NB4 (cell line): ENCODE data around the gene SLC4A2.
A peak's percentile ranks its signal among the peaks of the same experiment; 100 is the strongest.

Experiments used
- DNase-seq: peaks from one replicate; pipeline ENCODE4 v3.0.0; 2010; ENCODE audit warnings: low read depth
- H3K4me3 ChIP-seq: one replicate; pipeline ENCODE4 v1.5.1; 2011; ENCODE audit warnings: mild to moderate bottlenecking, low read depth, low read length, moderate library complexity
- MAX ChIP-seq: IDR thresholded peaks from 2 replicates; pipeline ENCODE4 v1.6.1; 2011; ENCODE audit warnings: low read depth, low read length
- MYC ChIP-seq: IDR thresholded peaks from 2 replicates; pipeline ENCODE4 v1.6.1; 2011; ENCODE audit warnings: low read depth, low read length
- POLR2A ChIP-seq: IDR thresholded peaks from 2 replicates; pipeline ENCODE4 v1.6.1; 2011; ENCODE audit warnings: mild to moderate bottlenecking; ENCODE audit not compliant: insufficient read length; ENCODE audit errors: extremely low read depth
- TF ChIP-seq, protein P1 (sequence below): IDR thresholded peaks from one replicate; pipeline ENCODE4 v1.5.1; 2012; ENCODE audit warnings: low read depth, low read length

Gene SLC4A2

DNA sequence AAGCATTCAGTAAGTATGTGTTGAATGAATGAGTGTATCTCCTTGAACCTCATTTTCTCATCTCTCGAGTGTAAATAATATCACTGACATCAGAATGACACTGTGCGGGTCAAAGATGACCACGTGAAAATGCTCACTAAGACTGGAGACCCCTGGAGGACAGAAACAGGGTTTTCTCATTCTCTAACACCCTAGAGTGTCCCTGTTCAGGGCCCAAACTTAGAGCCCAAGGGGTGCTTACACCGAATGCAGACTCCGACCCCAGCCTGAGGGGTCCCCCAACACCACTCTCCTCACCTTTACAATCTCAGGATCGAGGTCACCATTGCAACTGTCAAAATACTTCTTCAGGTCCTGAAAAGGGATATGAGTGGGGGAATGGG, 3.1 kb upstream of the SLC4A2 start:
- DNase-seq = no peak
- TF ChIP-seq MAX = no peak
- TF ChIP-seq MYC = no peak
- TF ChIP-seq, protein P1, sequence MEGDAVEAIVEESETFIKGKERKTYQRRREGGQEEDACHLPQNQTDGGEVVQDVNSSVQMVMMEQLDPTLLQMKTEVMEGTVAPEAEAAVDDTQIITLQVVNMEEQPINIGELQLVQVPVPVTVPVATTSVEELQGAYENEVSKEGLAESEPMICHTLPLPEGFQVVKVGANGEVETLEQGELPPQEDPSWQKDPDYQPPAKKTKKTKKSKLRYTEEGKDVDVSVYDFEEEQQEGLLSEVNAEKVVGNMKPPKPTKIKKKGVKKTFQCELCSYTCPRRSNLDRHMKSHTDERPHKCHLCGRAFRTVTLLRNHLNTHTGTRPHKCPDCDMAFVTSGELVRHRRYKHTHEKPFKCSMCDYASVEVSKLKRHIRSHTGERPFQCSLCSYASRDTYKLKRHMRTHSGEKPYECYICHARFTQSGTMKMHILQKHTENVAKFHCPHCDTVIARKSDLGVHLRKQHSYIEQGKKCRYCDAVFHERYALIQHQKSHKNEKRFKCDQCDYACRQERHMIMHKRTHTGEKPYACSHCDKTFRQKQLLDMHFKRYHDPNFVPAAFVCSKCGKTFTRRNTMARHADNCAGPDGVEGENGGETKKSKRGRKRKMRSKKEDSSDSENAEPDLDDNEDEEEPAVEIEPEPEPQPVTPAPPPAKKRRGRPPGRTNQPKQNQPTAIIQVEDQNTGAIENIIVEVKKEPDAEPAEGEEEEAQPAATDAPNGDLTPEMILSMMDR = no peak
- TF ChIP-seq POLR2A = no peak
- H3K4me3 ChIP-seq = no peak overlapping the region

- no peak for TF ChIP-seq MAX
- no peak for TF ChIP-seq MYC
- no peak for TF ChIP-seq POLR2A
- TF ChIP-seq, protein P1 = no peak
- H3K4me3 ChIP-seq = peak overlapping the region; percentile 89
- no peak for DNase-seq
Observed at GRCh38 chr7:151056666-151057505, 2.5 kb upstream of the SLC4A2 start.

- TF ChIP-seq POLR2A (no peak), MYC (no peak), MAX (no peak)
- TF ChIP-seq, protein P1 = no peak
- DNase-seq = peak; percentile 70
- peak within 1 kb of the TSS; percentile 89 for H3K4me3 ChIP-seq
Observed at GRCh38 chr7:151057506-151057988, 1.8 kb upstream of the SLC4A2 start, which contains the start of gene CDK5. Gene CDK5, minus strand, starts transcription at chr7:151057897. Its CDS starts 49 bp downstream, at chr7:151057848.

DNA sequence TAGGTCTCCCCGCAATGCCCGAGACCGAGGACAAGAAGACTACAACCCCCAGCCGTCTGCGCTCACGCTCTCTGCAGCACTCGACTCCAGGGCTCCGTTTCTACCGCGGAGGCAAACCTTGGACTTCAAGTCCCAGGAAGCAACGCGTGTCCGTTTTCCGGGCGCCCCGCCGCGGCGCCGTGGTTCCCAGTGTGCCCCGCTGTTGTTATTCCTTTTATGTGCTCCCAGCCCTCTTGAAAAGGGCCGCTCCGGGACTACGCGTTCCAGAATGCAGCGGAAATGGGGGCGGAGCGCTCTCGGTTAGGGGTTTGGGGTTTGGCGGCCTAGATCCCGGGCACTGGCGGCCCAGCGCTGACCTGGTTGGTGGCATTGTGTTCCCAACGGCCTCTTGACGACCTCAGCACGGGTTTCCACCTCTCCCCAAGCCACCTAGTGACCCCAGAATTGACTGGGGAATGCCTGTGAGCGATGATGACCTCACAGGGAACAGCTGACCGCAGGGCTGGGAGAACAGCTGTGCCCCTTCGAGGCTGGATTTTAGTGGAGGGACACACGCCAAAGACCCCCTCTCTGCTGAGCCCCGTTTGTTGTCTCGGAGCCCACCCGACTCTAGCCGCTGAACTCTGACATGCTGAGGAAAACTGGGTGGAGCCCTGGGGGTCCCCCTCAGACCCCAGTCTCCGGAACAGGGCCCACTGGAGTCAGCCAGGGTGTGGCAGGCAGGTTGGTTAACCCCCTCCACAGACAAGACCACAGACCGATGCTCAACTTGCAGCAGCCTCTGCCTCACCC, 1.2 kb upstream of the SLC4A2 start:
- DNase-seq = peak; percentile 100
- TF ChIP-seq, protein P1 = no peak
- TF ChIP-seq MAX (peak; percentile 38), POLR2A (no peak), MYC (peak; percentile 57)
- H3K4me3 ChIP-seq = peak overlapping the region; percentile 89

- peak; percentile 48 for DNase-seq
- H3K4me3 ChIP-seq = peak overlapping the region; percentile 89
- TF ChIP-seq, protein P1 = no peak
- no peak for TF ChIP-seq MYC
- no peak for TF ChIP-seq MAX
- TF ChIP-seq POLR2A = no peak
Observed at GRCh38 chr7:151058781-151059366, 515 bp upstream of the SLC4A2 start.
